ENCODE measurements around the gene BPIFB6. TPM values are rescaled to one million over a fixed set of nuclear protein-coding genes. Genes with fewer than 3 reads are reported as not detected.

Gene BPIFB6
- total RNA-seq, 1 donor = not detected

DNA sequence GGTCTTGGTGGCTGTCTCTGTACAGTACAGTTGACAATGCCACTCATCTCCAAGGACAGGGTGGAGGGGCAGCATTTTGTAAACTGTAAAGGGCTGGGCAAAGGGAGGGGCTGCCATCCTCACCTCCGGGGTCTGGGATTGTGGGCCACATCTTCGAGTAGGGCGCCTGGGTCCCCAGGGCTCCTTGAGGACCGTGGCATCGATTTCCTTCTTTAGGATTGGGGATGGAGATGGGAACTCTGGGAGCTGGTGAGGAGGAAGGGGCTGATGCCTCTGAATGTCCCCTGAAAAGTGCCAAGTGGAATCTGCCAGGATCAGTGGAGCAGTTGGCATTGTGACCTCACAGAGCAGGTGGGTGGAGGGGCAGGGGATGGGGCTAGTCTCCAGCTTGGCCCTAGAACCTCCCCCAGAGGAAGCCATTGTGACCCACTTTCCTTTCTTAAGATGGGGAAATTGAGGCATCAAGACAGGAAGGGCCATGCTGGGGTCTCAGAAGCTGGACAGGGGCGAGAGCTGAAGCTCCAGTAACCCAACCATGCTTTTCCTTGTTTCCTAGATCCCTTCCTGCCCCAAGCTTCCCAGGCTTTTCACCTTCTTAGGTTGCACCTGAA is 27.2 kb upstream of the BPIFB6 start, which contains the start of gene SUN5:
Gene SUN5, minus strand, starts transcription at position 293 of the 611 bp plus-strand sequence. Its CDS starts 93 bp downstream, at position 200.
- no peaks in the 10 kb centered on the region for H3K79me2 ChIP-seq (ENCODE audit: insufficient read depth, low read length)
- H3K4me3 ChIP-seq (ENCODE audit: insufficient read depth, low read length) = no peak within 1 kb of the TSS
- no peaks in the 10 kb centered on the region for H3K9me3 ChIP-seq (ENCODE audit: low read depth, low read length)
- H3K4me2 ChIP-seq (ENCODE audit: insufficient read depth, low read length) = no peak within 1 kb of the TSS
- H3K27ac ChIP-seq (ENCODE audit: low read depth, low read length) = no peak within 1 kb of the TSS
- no peak within 1 kb of the TSS for H2AFZ ChIP-seq (ENCODE audit: low read length)
- no peaks in the 10 kb centered on the region for H3K36me3 ChIP-seq (ENCODE audit: insufficient read depth, low read length)
- no peaks in the 10 kb centered on the region for H4K20me1 ChIP-seq (ENCODE audit: insufficient read depth, low read length)
- H3K27me3 ChIP-seq (ENCODE audit: insufficient read depth, low read length) = peaks cover 2% of the 10 kb centered on the region
- TF ChIP-seq, protein P1, sequence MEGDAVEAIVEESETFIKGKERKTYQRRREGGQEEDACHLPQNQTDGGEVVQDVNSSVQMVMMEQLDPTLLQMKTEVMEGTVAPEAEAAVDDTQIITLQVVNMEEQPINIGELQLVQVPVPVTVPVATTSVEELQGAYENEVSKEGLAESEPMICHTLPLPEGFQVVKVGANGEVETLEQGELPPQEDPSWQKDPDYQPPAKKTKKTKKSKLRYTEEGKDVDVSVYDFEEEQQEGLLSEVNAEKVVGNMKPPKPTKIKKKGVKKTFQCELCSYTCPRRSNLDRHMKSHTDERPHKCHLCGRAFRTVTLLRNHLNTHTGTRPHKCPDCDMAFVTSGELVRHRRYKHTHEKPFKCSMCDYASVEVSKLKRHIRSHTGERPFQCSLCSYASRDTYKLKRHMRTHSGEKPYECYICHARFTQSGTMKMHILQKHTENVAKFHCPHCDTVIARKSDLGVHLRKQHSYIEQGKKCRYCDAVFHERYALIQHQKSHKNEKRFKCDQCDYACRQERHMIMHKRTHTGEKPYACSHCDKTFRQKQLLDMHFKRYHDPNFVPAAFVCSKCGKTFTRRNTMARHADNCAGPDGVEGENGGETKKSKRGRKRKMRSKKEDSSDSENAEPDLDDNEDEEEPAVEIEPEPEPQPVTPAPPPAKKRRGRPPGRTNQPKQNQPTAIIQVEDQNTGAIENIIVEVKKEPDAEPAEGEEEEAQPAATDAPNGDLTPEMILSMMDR (IDR thresholded peaks at IDR 0.05; ENCODE audit: extremely low read depth, low read depth, low read length) = no peak
- DNase-seq (ENCODE audit: insufficient read length, low spot score, missing footprints) = peak; percentile 64
- H3K4me1 ChIP-seq (ENCODE audit: insufficient read depth, low read length) = no peaks in the 10 kb centered on the region

DNA sequence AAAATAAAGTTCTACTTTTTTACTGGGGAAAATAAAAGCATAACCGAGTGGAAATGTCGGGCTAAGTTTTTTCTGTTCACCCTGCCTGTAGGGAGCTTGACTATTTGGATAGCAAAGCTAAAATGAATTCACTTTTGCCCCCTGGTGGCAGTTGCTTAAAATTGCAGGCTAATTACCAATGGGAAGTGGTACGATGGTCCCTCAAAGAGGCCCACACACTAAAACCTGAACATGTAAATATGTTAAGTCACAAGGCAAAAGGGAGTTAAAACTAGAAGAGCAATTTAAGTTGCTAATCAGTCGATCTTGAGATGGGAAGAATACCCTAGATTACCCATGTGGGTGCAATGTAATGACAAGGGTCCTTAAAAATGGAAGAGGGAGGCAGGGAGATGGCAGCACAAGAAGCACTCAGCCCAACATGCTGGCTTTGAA is 26.3 kb upstream of the BPIFB6 start:
- H3K79me2 ChIP-seq (ENCODE audit: insufficient read depth, low read length) = no peaks in the 10 kb centered on the region
- no peak overlapping the region for H3K4me3 ChIP-seq (ENCODE audit: insufficient read depth, low read length)
- no peaks in the 10 kb centered on the region for H3K36me3 ChIP-seq (ENCODE audit: insufficient read depth, low read length)
- no peaks in the 10 kb centered on the region for H3K9me3 ChIP-seq (ENCODE audit: low read depth, low read length)
- peak; percentile 43 for DNase-seq (ENCODE audit: insufficient read length, low spot score, missing footprints)
- TF ChIP-seq, protein P1 (IDR thresholded peaks at IDR 0.05; ENCODE audit: extremely low read depth, low read depth, low read length) = peak; percentile 39
- no peak overlapping the region for H3K4me2 ChIP-seq (ENCODE audit: insufficient read depth, low read length)
- no peaks in the 10 kb centered on the region for H3K4me1 ChIP-seq (ENCODE audit: insufficient read depth, low read length)
- no peak overlapping the region for H3K27ac ChIP-seq (ENCODE audit: low read depth, low read length)
- peaks cover 2% of the 10 kb centered on the region for H3K27me3 ChIP-seq (ENCODE audit: insufficient read depth, low read length)
- no peak overlapping the region for H2AFZ ChIP-seq (ENCODE audit: low read length)
- no peaks in the 10 kb centered on the region for H4K20me1 ChIP-seq (ENCODE audit: insufficient read depth, low read length)

DNA sequence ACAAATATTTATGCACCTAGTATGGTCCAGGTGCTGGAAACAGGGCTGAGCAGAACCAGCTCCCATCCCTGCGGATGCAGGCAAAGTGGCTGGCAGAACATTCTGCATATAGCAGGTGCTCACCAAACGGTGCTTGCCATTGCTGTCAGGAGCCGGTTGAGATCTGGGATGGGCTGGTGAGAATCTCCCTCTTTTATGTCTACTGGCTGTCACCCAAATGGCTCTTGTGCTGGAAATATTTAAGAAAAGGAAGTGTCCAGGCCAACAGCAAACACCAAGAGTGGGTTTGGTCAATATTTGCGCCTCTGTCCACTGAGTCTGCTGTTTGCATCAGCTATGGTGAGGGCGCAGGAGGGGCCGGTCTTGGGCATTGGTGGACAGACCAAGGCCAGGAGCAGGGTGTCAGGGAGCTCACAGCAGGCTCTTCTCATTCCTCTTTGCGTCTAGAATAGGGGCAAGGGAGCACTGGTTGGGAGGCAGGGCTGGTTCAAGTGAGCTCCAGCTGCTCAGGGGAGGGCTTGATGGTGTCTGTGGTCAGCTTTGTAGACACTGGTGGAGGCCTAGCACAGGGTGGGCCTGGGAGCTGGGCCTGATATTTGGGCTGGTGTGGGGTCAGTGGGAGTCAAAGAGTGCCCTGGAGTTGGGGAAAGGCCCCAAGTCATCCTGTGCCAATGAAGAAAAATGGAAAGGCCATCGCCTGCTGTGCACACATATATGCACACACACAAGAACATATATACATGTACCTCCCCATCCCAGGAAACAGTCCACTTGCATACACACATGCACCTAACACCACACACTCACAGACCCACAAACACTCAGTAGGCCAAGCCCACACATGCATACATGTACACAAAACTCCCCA is 25.3 kb upstream of the BPIFB6 start:
- no peaks in the 10 kb centered on the region for H3K4me1 ChIP-seq (ENCODE audit: insufficient read depth, low read length)
- no peaks in the 10 kb centered on the region for H3K79me2 ChIP-seq (ENCODE audit: insufficient read depth, low read length)
- no peak overlapping the region for H2AFZ ChIP-seq (ENCODE audit: low read length)
- H3K27me3 ChIP-seq (ENCODE audit: insufficient read depth, low read length) = peaks cover 2% of the 10 kb centered on the region
- no peak overlapping the region for H3K4me2 ChIP-seq (ENCODE audit: insufficient read depth, low read length)
- no peaks in the 10 kb centered on the region for H3K36me3 ChIP-seq (ENCODE audit: insufficient read depth, low read length)
- peak; percentile 32 for DNase-seq (ENCODE audit: insufficient read length, low spot score, missing footprints)
- TF ChIP-seq, protein P1 (IDR thresholded peaks at IDR 0.05; ENCODE audit: extremely low read depth, low read depth, low read length) = no peak
- H3K27ac ChIP-seq (ENCODE audit: low read depth, low read length) = no peak overlapping the region
- H4K20me1 ChIP-seq (ENCODE audit: insufficient read depth, low read length) = no peaks in the 10 kb centered on the region
- no peak overlapping the region for H3K4me3 ChIP-seq (ENCODE audit: insufficient read depth, low read length)
- H3K9me3 ChIP-seq (ENCODE audit: low read depth, low read length) = no peaks in the 10 kb centered on the region

Data from osteoblast (primary cell).